Mesendoderm (in vitro differentiated cells): Measurements from ENCODE around the gene CHST13.

ENCODE experiments used
- DNase-seq: peaks from one replicate; pipeline ENCODE4 v3.0.0; 2013
- H2AK5ac ChIP-seq: 2 replicates; pipeline ENCODE4 v1.6.1; 2013; ENCODE audit warnings: low read length, inconsistent platforms
- H2BK120ac ChIP-seq: 2 replicates; pipeline ENCODE4 v1.6.1; 2013; ENCODE audit warnings: low read depth, mild to moderate bottlenecking, low read length, moderate library complexity, mixed read lengths
- H2BK15ac ChIP-seq: replicated peaks from 2 replicates; pipeline ENCODE4 v1.6.1; 2013; ENCODE audit warnings: low read depth, mild to moderate bottlenecking, moderate library complexity
- H2BK5ac ChIP-seq: 2 replicates; pipeline ENCODE4 v1.6.1; 2013; ENCODE audit warnings: low read length, inconsistent platforms
- H3K18ac ChIP-seq: 2 replicates; pipeline ENCODE4 v1.6.1; 2013; ENCODE audit warnings: mild to moderate bottlenecking, low read length, mixed read lengths
- H3K23ac ChIP-seq: one replicate; pipeline ENCODE4 v1.6.1; 2013; ENCODE audit warnings: low read length
- H3K27ac ChIP-seq: 2 replicates; pipeline ENCODE4 v1.5.1; 2013; ENCODE audit warnings: low read depth, mild to moderate bottlenecking, inconsistent platforms, low read length, moderate library complexity
- H3K27me3 ChIP-seq: 2 replicates; pipeline ENCODE4 v1.6.1; 2013; ENCODE audit warnings: low read length, control low read depth, mild to moderate bottlenecking, inconsistent platforms; ENCODE audit not compliant: insufficient read depth, poor library complexity
- H3K36me3 ChIP-seq: 2 replicates; pipeline ENCODE4 v1.6.1; 2013; ENCODE audit warnings: low read length, inconsistent platforms; ENCODE audit not compliant: control insufficient read depth, insufficient read depth
- H3K4ac ChIP-seq: one replicate; pipeline ENCODE4 v1.6.1; 2013; ENCODE audit warnings: low read depth, mild to moderate bottlenecking, low read length, moderate library complexity
- H3K4me1 ChIP-seq: 2 replicates; pipeline ENCODE4 v1.6.1; 2013; ENCODE audit warnings: low read depth, low read length, inconsistent platforms; ENCODE audit not compliant: control insufficient read depth
- H3K4me2 ChIP-seq: 2 replicates; pipeline ENCODE4 v1.6.1; 2013; ENCODE audit warnings: low read length
- H3K4me3 ChIP-seq: 2 replicates; pipeline ENCODE4 v1.5.1; 2013; ENCODE audit warnings: mild to moderate bottlenecking, low read length
- H3K56ac ChIP-seq: one replicate; pipeline ENCODE4 v1.6.1; 2013; ENCODE audit warnings: low read length
- H3K79me1 ChIP-seq: 2 replicates; pipeline ENCODE4 v1.6.1; 2013; ENCODE audit warnings: low read length, inconsistent platforms
- H3K79me2 ChIP-seq: 2 replicates; pipeline ENCODE4 v1.6.1; 2013; ENCODE audit warnings: mild to moderate bottlenecking, low read length; ENCODE audit not compliant: control insufficient read depth, insufficient read depth
- H3K9ac ChIP-seq: 2 replicates; pipeline ENCODE4 v1.6.1; 2013; ENCODE audit warnings: low read length, inconsistent platforms
- H4K5ac ChIP-seq: one replicate; pipeline ENCODE4 v1.6.1; 2013; ENCODE audit warnings: low read length
- H4K8ac ChIP-seq: one replicate; pipeline ENCODE4 v1.6.1; 2013; ENCODE audit warnings: low read depth, mild to moderate bottlenecking, control low read depth, low read length, moderate library complexity
- WGBS: extraction: QIAGEN DNeasy Blood & Tissue Kit; methylation state at CpG from one replicate; pipeline ENCODE4 v1.1.7; 2013; ENCODE audit warnings: low lambda C conversion rate, missing lambda C conversion rate; ENCODE audit not compliant: insufficient coverage; ENCODE audit errors: extremely low coverage; 5-methylcytosine and 5-hydroxymethylcytosine counted together

The CHST13 gene

DNA sequence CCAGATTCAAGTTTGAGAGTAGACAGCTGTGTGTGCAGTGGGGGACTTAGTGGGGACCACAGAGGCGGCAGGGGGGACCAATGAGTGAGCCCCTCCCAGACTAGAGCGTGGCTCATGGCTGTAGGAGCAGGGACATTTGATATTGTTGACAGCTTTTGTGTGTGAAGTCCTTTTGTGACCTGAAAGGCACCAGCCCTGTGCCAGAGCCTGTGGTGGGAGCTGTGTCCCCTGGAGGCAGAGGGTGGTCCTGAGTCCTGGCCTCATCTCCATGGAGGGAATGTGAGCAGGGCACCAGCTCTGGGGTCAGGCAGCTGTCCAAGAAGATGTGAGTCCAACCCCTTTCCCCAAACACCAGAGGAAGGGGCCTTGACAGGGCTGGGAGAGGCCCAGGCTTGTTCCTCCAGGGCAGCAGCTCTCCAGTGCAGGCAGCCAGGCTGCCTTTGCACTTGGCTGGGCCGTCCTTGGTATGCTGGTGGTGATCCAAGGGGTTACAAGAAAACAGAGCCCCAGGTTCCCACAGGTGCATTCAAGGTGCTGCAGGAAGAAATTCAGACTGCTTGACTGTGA lies 44.9 kb downstream of the CHST13 start:
- no peaks in the 10 kb centered on the region for H3K79me2 ChIP-seq
- no peaks in the 10 kb centered on the region for H3K36me3 ChIP-seq
- H4K5ac ChIP-seq, result no peak overlapping the region
- no peaks in the 10 kb centered on the region for H3K79me1 ChIP-seq
- no peaks in the 10 kb centered on the region for H3K27me3 ChIP-seq
- no CpG with 5 or more reads among the region's 3 CpGs for WGBS
- H3K9ac ChIP-seq, result no peak overlapping the region
- no peak overlapping the region for H3K4ac ChIP-seq
- H3K56ac ChIP-seq, result no peak overlapping the region
- H3K23ac ChIP-seq, result no peak overlapping the region
- H2AK5ac ChIP-seq, result no peak overlapping the region
- H3K4me3 ChIP-seq, result no peak overlapping the region
- H2BK120ac ChIP-seq, result no peak overlapping the region
- H3K27ac ChIP-seq, result no peak overlapping the region
- H4K8ac ChIP-seq, result no peak overlapping the region
- H3K18ac ChIP-seq, result no peak overlapping the region
- H3K4me1 ChIP-seq, result no peaks in the 10 kb centered on the region
- no peak overlapping the region for H2BK15ac ChIP-seq
- H2BK5ac ChIP-seq, result no peak overlapping the region
- DNase-seq, result no peak
- no peak overlapping the region for H3K4me2 ChIP-seq

DNA sequence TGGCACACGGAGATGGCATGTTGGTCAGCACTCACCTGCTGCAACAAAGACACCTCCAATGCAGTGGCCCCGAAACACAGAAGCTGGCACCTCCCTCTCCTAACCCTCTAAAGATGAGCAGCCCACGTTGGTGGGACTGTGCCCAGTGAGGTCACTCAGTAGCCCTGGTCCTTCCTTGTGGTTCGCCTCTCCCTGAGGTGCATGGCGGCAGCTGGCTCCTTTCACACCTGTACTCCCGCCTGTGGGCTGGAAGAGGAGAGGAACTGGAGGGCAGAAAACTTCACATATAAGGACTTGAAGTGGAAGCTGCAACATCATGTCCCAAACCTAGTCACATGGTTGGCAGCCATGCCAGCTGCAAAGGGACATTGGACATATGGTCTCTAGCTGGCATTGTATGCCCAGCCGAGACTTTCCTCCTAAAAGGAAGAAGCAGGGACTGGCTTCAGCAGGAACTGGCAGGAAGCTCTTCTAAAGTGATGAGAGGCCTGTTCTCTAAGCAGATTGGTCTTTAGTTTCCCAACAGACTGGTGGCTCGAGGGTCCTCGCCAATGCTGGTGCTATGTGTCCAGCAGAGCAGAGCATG lies 45.5 kb downstream of the CHST13 start:
- H2BK120ac ChIP-seq, result no peak overlapping the region
- no peaks in the 10 kb centered on the region for H3K4me1 ChIP-seq
- no peak overlapping the region for H4K5ac ChIP-seq
- no peaks in the 10 kb centered on the region for H3K27me3 ChIP-seq
- H3K4ac ChIP-seq, result no peak overlapping the region
- H3K9ac ChIP-seq, result no peak overlapping the region
- no peak overlapping the region for H3K27ac ChIP-seq
- no peaks in the 10 kb centered on the region for H3K79me2 ChIP-seq
- no peak overlapping the region for H3K56ac ChIP-seq
- H3K18ac ChIP-seq, result no peak overlapping the region
- H4K8ac ChIP-seq, result no peak overlapping the region
- WGBS, result no CpG with 5 or more reads among the region's 9 CpGs
- H3K4me3 ChIP-seq, result no peak overlapping the region
- H2BK5ac ChIP-seq, result no peak overlapping the region
- no peaks in the 10 kb centered on the region for H3K36me3 ChIP-seq
- no peak overlapping the region for H2BK15ac ChIP-seq
- no peaks in the 10 kb centered on the region for H3K79me1 ChIP-seq
- H3K23ac ChIP-seq, result no peak overlapping the region
- no peak for DNase-seq
- H2AK5ac ChIP-seq, result no peak overlapping the region
- no peak overlapping the region for H3K4me2 ChIP-seq

DNA sequence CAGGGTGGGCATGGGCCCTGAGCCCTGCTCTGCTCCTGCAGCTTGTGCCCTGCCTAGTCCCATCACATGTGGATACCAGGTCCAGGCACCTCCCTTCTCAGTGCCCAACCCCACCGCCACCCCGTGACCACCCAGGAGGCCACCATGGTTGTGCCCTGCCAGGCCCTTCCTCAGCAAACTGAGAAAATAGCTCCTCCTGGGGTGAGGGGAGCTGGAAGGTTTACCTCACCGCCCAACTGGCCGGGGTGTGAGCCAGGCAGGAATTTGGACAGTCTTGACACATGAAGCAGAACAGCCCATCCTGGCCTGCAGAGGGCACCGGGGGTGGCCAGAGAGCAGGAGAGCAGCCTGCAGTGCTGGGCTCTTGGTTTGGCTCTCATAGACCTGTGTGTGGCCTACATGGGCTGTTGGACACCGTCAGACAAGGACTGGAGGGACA lies 46.2 kb downstream of the CHST13 start:
- WGBS, result no CpG with 5 or more reads among the region's 6 CpGs
- Histone ChIP-seq H3K36me3 (no peaks in the 10 kb centered on the region), H3K4me1 (no peaks in the 10 kb centered on the region), H3K4me3 (no peak overlapping the region), H2BK5ac (no peak overlapping the region), H3K9ac (no peak overlapping the region), H2BK15ac (no peak overlapping the region), H3K23ac (no peak overlapping the region), H3K4ac (no peak overlapping the region), H3K79me1 (no peaks in the 10 kb centered on the region), H3K79me2 (no peaks in the 10 kb centered on the region), H3K27me3 (no peaks in the 10 kb centered on the region), H4K5ac (no peak overlapping the region), H3K56ac (no peak overlapping the region), H4K8ac (no peak overlapping the region), H2AK5ac (no peak overlapping the region), H3K27ac (no peak overlapping the region), H3K18ac (no peak overlapping the region), H2BK120ac (no peak overlapping the region), H3K4me2 (no peak overlapping the region)
- peak; percentile 45 for DNase-seq

DNA sequence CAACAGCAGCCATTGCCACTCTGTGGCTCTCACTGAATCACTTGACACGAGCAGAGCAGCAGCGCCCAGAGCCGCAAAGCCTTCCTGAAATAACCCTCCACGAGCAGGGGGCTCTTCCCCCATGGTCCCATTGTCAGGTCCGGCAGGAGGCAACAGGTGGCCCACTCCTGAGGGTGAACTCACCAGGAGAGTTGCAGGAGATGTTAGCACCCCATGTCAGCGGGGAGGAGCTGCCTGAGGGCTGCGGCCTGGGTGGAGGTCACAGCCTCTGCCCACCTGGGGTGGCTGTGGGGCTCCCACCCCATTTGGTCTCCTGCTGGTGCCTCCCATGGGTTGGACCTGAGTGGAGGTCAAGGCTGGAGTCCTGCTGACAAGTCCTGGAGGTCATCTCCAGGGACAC lies 47.1 kb downstream of the CHST13 start:
- H3K56ac ChIP-seq, result no peak overlapping the region
- H3K79me1 ChIP-seq, result no peaks in the 10 kb centered on the region
- no peak overlapping the region for H3K4me2 ChIP-seq
- WGBS, result no CpG with 5 or more reads among the region's 7 CpGs
- no peak overlapping the region for H3K9ac ChIP-seq
- no peak overlapping the region for H2BK5ac ChIP-seq
- no peaks in the 10 kb centered on the region for H3K36me3 ChIP-seq
- H2BK15ac ChIP-seq, result no peak overlapping the region
- H3K23ac ChIP-seq, result no peak overlapping the region
- no peak overlapping the region for H4K8ac ChIP-seq
- H3K4me3 ChIP-seq, result no peak overlapping the region
- no peak for DNase-seq
- H3K4me1 ChIP-seq, result no peaks in the 10 kb centered on the region
- no peak overlapping the region for H3K4ac ChIP-seq
- no peaks in the 10 kb centered on the region for H3K27me3 ChIP-seq
- H2BK120ac ChIP-seq, result no peak overlapping the region
- H3K18ac ChIP-seq, result no peak overlapping the region
- H3K79me2 ChIP-seq, result no peaks in the 10 kb centered on the region
- H4K5ac ChIP-seq, result no peak overlapping the region
- no peak overlapping the region for H3K27ac ChIP-seq
- no peak overlapping the region for H2AK5ac ChIP-seq

- H3K23ac ChIP-seq, result no peak overlapping the region
- H3K4me1 ChIP-seq, result no peaks in the 10 kb centered on the region
- H3K79me1 ChIP-seq, result no peaks in the 10 kb centered on the region
- no peak overlapping the region for H2BK15ac ChIP-seq
- no peak overlapping the region for H3K4me3 ChIP-seq
- H2BK120ac ChIP-seq, result no peak overlapping the region
- no peak overlapping the region for H3K18ac ChIP-seq
- H3K4me2 ChIP-seq, result no peak overlapping the region
- no peak overlapping the region for H2AK5ac ChIP-seq
- H3K56ac ChIP-seq, result no peak overlapping the region
- no peak overlapping the region for H3K9ac ChIP-seq
- H2BK5ac ChIP-seq, result no peak overlapping the region
- H4K8ac ChIP-seq, result no peak overlapping the region
- no CpG with 5 or more reads among the region's 15 CpGs for WGBS
- H3K27me3 ChIP-seq, result no peaks in the 10 kb centered on the region
- H4K5ac ChIP-seq, result no peak overlapping the region
- H3K27ac ChIP-seq, result no peak overlapping the region
- no peak for DNase-seq
- H3K4ac ChIP-seq, result no peak overlapping the region
- H3K36me3 ChIP-seq, result no peaks in the 10 kb centered on the region
- H3K79me2 ChIP-seq, result no peaks in the 10 kb centered on the region
Observed at GRCh38 chr3:126573492-126574117, 49.6 kb downstream of the CHST13 start.
